Measurements from ENCODE around the gene SLX9. TPM values are rescaled to one million over a fixed set of nuclear protein-coding genes. Genes with fewer than 3 reads are reported as not detected.
"Not testable (repeated sequence)": the region's sequence is repeated elsewhere in the genome, so short reads cannot be mapped to it uniquely, and the experiment has no call there.

Gene SLX9
- total RNA-seq, 1 donor from 2014 or later, result 72.6 TPM

DNA sequence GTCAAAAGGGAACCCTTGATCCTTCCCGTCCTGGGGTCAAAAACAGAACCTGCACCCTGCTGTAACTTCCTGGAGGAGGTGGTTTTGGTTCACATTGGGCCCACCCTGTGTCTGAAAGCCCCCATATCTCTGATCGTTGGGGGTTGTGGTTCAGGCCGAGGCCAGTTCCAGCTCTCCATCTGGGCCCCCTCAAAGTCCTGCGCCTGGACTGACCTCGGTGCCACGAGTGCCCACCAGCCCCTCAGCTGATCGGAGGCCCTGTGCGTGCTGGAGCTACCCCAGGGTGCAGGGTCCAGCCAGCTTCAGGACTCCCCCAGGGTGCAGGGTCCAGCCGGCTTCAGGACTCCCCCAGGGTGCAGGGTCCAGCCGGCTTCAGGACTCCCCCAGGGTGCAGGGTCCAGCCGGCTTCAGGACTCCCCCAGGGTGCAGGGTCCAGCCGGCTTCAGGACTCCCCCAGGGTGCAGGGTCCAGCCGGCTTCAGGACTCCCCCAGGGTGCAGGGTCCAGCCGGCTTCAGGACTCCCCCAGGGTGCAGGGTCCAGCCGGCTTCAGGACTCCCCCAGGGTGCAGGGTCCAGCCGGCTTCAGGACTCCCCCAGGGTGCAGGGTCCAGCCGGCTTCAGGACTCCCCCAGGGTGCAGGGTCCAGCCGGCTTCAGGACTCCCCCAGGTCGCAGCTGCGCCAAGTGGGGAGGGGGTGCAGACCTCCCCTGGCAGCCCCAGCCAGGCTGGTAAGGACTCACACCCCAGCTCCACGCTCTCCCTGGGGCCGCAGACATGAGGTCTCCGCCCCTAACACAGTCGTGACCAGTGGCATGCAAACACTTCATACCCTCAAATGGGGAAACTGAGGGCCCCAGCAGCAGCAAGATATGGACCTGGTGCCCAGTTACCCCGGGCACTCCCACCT lies 27.1 kb upstream of the SLX9 start:
- Mint-ChIP-seq H3K27ac (peak overlapping the region; percentile 85), H3K36me3 (ENCODE audit: low read depth) (peaks cover 34% of the 10 kb centered on the region), H3K4me1 (ENCODE audit: low read depth) (peaks cover 62% of the 10 kb centered on the region), H3K4me3 (ENCODE audit: low read depth) (peak overlapping the region; percentile 70)
- DNase-seq (ENCODE audit: low spot score); H3K27me3 Mint-ChIP-seq (ENCODE audit: low read depth); H3K9me3 Mint-ChIP-seq: not testable (repeated sequence)
- intact Hi-C loops (cut with micrococcal nuclease), result loop anchor here (5.0 kb wide), 1 partner anchor 110 kb away; the partner anchor contains the start of gene UBE2G2

DNA sequence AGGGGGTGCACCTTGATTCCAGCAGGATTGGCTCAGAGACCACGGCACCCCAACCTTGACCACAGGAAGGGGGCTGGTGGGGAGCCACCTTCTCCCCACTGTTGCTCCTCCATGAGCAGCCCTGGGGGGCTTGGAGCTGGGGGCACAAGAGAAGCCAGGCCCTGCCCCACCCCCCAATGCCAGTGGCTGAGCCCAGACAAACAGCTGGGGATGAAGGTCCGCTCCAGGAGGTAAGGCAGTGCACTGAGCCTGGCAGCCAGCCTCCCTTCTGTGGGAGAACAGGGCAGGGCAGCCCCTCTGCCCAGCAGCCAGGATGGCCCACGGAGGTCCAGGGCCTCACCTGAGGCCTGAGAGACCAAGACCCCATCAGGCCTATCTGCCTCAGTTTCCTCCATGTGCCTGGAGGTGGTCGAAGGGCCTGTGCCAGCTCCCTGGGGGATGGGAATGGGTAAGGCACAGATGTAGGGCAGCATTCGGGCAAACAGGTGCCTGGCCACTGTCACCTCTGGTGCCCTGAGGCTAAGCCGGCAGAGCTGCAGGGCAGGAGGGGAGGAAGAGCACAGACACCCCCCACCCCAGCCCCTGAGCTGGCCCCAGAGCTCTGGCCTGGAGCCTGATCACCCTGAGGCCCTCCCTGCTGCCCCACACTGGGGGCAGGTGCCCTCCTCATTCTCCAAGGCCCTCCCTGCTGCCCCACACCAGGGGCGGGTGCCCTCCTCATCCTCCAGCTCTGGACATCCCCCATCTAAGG lies 26.2 kb upstream of the SLX9 start:
- H3K27me3 Mint-ChIP-seq (ENCODE audit: low read depth), result no peaks in the 10 kb centered on the region
- peaks cover 38% of the 10 kb centered on the region for H3K36me3 Mint-ChIP-seq (ENCODE audit: low read depth)
- peaks cover 67% of the 10 kb centered on the region for H3K4me1 Mint-ChIP-seq (ENCODE audit: low read depth)
- H3K27ac Mint-ChIP-seq, result peak overlapping the region; percentile 85
- intact Hi-C loops (cut with micrococcal nuclease), result loop anchor here (1.0 to 5.0 kb wide), 3 partner anchors 14 to 111 kb away; partner anchors contain the start of genes PTTG1IP and UBE2G2
- DNase-seq (ENCODE audit: low spot score), result no peak
- H3K4me3 Mint-ChIP-seq (ENCODE audit: low read depth), result peak overlapping the region; percentile 62
- no peaks in the 10 kb centered on the region for H3K9me3 Mint-ChIP-seq

DNA sequence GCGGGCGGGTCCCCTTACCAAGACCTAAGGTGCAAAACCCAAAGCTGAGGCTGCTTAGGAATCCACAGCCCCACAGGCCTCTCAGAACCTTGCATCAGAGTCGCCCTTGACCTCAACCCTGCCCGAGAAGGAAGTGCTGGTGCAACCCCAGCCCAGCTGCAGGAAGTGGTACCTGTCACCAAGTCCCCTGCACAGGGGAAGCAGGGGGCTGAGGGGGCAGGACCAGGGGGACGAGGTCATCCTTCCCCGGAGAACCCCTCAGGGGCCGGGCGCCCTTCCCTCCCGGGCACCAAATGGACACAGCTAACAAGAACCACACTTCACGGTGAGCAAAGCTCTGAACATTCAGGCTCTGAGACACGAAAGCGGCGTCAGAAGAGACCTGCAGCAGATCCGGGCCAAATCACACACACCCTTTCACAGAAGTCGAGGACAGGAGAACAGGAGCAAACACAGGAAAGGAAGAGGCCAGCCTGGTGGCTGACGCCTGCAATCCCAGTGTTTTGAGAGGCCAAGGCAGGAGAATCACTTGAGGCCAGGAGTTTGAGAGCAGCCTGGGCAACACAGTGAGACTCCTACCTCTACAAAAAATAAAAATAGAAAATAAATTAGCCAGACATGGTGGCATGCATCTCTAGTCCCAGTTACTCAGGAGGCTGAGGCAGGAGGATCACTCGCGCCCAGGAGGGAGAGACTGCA lies 25.5 kb upstream of the SLX9 start:
- Mint-ChIP-seq H3K4me3 (ENCODE audit: low read depth) (peak overlapping the region; percentile 62), H3K27me3 (ENCODE audit: low read depth) (no peaks in the 10 kb centered on the region), H3K4me1 (ENCODE audit: low read depth) (peaks cover 65% of the 10 kb centered on the region), H3K9me3 (no peaks in the 10 kb centered on the region), H3K27ac (peak overlapping the region; percentile 85), H3K36me3 (ENCODE audit: low read depth) (peaks cover 35% of the 10 kb centered on the region)
- DNase-seq (ENCODE audit: low spot score), result peak; percentile 65
- intact Hi-C loops (cut with micrococcal nuclease), result loop anchor here (1.0 to 5.0 kb wide), 3 partner anchors 13 to 112 kb away; partner anchors contain the start of genes PTTG1IP and UBE2G2

DNA sequence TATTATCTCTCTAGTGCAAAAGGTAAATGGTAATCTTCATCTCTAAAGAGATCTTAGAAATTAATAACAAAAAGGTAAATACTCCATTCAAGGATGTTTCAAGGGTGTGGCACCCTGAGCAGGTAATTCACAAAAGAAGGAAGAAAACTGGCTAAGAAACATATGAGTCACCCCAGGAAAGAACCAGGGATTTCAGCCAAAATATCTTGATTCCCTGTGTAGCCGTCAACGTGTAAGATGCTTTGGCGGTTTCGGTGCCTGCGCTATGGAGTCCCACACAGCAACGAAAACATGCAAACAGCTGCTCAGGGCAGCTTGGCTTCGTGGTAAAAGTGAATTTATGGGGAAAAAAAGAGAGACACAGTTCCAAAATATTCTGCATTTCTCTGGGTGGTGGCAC lies 22.9 kb upstream of the SLX9 start:
- intact Hi-C loops (cut with micrococcal nuclease), result no loop called here
- Mint-ChIP-seq H3K4me1 (ENCODE audit: low read depth) (peaks cover 61% of the 10 kb centered on the region), H3K27me3 (ENCODE audit: low read depth) (no peaks in the 10 kb centered on the region), H3K36me3 (ENCODE audit: low read depth) (peaks cover 30% of the 10 kb centered on the region), H3K9me3 (no peaks in the 10 kb centered on the region), H3K4me3 (ENCODE audit: low read depth) (peak overlapping the region; percentile 97), H3K27ac (no peak overlapping the region)
- DNase-seq (ENCODE audit: low spot score), result no peak

DNA sequence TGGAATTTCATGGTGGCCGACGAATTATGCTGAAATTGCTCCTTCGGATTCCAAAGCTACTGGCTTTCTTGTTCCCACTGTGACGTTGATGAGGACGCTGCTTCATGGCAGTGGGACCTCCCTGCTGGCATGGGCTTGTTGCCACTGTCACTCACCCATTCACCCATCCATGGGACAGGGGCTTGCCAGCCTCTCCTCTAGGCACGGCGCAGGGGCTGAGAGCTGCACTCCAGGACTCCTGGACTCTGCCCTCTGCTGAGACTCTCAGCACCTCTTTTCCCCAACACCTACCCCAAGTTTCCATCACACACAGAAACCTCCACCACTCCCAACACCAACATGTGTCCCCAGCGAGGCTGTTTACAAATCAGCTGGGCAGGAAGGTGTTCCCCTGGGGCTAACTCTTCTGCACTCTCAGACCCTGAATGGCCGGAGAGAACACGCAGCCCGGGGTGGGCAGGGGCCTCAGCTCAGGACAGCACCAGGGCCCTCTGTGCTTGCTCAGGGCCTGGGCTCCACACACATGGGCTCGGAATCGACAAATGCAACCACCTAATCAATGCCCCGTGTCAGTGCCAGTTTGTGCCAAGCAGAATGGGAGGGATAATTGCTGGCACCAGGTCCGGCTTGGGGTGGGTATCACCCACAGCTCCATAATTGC lies 22.3 kb upstream of the SLX9 start:
- Mint-ChIP-seq H3K9me3 (no peaks in the 10 kb centered on the region), H3K27ac (peak overlapping the region; percentile 41), H3K4me3 (ENCODE audit: low read depth) (peak overlapping the region; percentile 97), H3K27me3 (ENCODE audit: low read depth) (no peaks in the 10 kb centered on the region), H3K36me3 (ENCODE audit: low read depth) (peaks cover 30% of the 10 kb centered on the region), H3K4me1 (ENCODE audit: low read depth) (peaks cover 57% of the 10 kb centered on the region)
- no peak for DNase-seq (ENCODE audit: low spot score)
- intact Hi-C loops (cut with micrococcal nuclease), result no loop called here

DNA sequence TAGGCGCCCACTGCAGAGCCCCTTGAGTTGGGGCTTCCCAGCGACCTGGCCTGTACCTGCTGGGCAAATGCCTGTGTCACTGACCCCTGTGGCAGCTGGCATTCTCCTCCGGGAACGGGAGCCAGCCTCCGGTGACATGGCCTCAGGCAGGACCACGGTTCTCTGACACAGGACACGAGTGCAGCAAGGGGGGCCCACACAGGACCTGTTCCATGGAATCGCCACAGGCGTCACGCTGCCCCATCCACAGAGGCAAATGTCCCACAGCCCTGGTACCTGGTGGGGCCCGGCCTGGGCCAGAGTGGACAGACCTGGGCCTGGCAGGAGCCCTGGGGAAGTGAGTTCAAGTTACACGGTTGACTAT lies 21.7 kb upstream of the SLX9 start:
- Mint-ChIP-seq H3K36me3 (ENCODE audit: low read depth) (peaks cover 34% of the 10 kb centered on the region), H3K9me3 (no peaks in the 10 kb centered on the region), H3K27ac (no peak overlapping the region), H3K4me3 (ENCODE audit: low read depth) (peak overlapping the region; percentile 97), H3K4me1 (ENCODE audit: low read depth) (peaks cover 60% of the 10 kb centered on the region), H3K27me3 (ENCODE audit: low read depth) (no peaks in the 10 kb centered on the region)
- no peak for DNase-seq (ENCODE audit: low spot score)
- intact Hi-C loops (cut with micrococcal nuclease), result no loop called here

DNA sequence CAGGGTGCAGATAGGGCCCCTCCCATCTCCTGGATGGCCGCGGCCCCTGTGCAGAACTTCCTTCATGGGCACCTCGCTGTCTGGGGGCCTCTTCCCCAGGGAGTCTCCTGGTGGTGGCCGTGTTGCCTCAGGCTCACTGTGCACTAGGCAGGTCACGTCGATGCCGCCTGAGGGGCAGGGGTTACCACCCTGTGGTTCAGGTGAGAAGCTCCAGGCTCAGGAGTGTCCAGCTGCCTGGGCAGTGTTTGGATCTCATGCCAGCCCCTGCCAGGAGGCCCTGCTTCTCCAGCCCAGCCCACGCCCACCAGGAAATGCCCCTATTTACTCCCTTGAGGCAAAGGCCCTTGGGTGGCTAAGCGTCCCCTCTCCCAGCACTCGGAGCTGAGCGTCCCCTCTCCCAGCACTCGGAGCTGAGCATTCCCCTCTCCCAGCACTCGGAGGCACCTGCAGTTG lies 21.2 kb upstream of the SLX9 start:
- peaks cover 60% of the 10 kb centered on the region for H3K4me1 Mint-ChIP-seq (ENCODE audit: low read depth)
- DNase-seq (ENCODE audit: low spot score), result no peak
- H3K27ac Mint-ChIP-seq, result peak overlapping the region; percentile 51
- H3K9me3 Mint-ChIP-seq, result no peaks in the 10 kb centered on the region
- H3K27me3 Mint-ChIP-seq (ENCODE audit: low read depth), result no peaks in the 10 kb centered on the region
- intact Hi-C loops (cut with micrococcal nuclease), result no loop called here
- peaks cover 34% of the 10 kb centered on the region for H3K36me3 Mint-ChIP-seq (ENCODE audit: low read depth)
- H3K4me3 Mint-ChIP-seq (ENCODE audit: low read depth), result peak overlapping the region; percentile 97

DNA sequence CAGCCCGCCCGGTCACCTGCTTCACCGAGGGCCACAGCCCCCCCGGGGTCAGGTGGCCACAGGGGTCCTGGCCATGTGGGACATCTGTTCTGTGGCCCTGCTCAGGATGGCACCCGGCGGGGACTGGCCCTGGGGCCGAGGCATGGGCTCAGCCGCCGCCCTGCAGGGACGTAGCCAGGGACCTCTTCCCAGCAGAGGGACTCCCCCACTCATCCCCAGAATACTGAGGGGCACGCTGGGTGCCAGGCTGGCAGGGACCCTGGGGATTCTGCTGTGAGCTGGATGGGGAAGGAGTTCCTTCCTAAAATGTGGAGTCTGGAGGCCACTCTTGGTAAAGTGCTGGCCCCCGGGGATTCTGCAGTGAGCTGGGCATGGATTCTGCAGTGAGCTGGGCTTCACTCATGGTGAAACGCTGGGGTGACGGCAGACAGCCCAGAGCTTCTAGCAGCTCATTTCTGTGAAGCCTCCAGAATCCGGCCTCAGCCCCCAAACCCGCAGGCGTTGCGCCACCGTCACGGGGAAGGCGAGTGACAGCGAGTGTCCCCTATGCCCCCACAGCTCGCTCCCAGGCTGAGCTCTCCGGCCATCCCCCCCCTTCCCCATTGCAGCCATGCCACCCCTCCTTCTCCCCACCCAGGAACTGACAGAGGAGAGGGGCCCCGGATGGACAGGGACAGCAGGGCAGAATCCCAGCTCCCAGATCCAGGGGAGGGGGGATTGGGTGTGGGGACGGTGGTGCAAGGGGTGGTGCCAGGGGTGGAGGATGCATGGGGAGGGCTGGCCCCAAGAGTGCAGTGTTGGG lies 20.5 kb upstream of the SLX9 start:
- no peaks in the 10 kb centered on the region for H3K9me3 Mint-ChIP-seq
- peaks cover 62% of the 10 kb centered on the region for H3K4me1 Mint-ChIP-seq (ENCODE audit: low read depth)
- peak overlapping the region; percentile 97 for H3K4me3 Mint-ChIP-seq (ENCODE audit: low read depth)
- H3K27me3 Mint-ChIP-seq (ENCODE audit: low read depth), result no peaks in the 10 kb centered on the region
- no peak for DNase-seq (ENCODE audit: low spot score)
- peak overlapping the region; percentile 61 for H3K27ac Mint-ChIP-seq
- intact Hi-C loops (cut with micrococcal nuclease), result no loop called here
- H3K36me3 Mint-ChIP-seq (ENCODE audit: low read depth), result peaks cover 34% of the 10 kb centered on the region

DNA sequence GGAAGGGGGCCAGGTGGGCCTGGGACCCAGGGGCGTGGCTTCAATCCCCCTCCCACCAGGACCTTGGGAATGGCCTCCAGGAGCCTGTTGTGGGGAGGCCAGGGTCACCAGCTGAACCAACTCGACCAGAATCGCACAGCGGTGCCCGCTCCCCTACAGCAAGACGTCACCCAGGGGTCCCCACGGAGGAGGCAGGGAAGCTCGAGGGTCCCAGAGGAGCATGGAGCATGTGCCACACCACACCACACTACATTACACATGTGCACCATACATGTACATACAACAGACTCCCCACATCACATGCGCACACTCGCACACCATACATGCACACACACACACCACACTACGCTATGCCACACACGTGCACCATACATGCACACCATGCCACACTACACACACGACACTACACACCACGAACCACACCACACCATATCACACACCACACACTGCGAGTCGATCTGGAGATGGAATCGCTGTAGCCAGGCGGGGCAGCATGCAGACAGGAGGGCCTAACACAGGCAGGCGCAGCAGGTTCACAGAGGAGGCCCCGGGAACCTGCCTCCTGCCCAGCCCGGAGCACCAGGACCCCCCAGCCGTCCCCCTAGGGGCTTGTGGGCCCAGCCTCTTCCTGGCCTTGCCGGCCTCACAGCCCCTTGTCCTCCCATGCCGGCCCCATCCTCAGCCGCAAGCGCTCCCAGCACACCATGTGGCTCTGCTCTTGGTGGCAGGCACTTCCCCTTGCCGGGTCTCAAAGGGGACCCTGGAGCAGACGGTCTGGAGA lies 19.7 kb upstream of the SLX9 start:
- no peaks in the 10 kb centered on the region for H3K9me3 Mint-ChIP-seq
- peak overlapping the region; percentile 82 for H3K27ac Mint-ChIP-seq
- intact Hi-C loops (cut with micrococcal nuclease), result loop anchor here (2.0 to 5.0 kb wide), 2 partner anchors 27 to 157 kb away; no protein-coding TSS in a partner anchor
- no peaks in the 10 kb centered on the region for H3K27me3 Mint-ChIP-seq (ENCODE audit: low read depth)
- peaks cover 34% of the 10 kb centered on the region for H3K36me3 Mint-ChIP-seq (ENCODE audit: low read depth)
- peaks cover 62% of the 10 kb centered on the region for H3K4me1 Mint-ChIP-seq (ENCODE audit: low read depth)
- no peak for DNase-seq (ENCODE audit: low spot score)
- H3K4me3 Mint-ChIP-seq (ENCODE audit: low read depth), result peak overlapping the region; percentile 97

DNA sequence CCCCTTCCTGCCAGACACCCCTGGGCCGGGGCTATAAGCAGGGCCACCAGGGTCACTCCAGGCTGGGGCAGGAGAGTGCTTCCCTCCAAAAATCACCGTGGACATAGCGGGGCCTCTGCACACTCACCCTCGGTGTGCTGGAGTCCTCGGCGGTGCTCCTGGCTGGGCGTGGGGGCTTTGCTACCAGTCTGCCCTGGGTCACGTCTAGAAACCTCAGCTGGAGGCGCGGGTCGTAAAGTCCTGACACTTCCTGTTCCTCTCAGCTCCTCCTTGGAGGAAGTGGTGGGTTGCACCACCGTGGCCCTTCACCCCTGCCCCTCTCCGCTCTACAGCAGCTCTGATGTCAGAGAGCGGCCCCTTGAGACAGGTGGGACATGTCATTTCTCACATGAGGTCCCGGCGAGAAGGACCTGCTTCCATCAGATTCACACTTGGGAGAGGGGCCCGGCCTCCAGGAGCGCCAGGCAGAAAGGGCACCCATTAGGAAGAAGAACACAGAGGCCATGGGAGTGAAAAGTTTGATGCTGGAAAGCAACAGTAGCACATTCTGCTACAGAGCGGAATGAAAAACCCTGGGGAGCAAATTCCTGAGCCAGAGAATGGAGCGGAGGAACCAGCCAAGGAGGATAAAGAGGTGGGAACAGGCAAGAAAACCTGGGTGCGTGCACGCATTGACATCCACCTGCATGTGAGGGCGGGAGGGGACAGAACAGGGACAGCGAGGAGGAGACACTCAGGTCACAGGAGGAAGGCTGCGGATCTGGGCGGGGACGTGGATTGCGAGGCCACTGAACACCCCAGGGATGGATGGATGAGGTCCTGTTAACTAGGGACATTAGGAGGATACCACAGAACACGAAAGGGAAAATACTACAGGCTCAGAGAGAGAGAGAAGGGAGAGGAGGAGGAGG lies 18.9 kb upstream of the SLX9 start, which contains the start of gene ITGB2:
TSS of gene ITGB2 (minus strand) at position 206 of the 911 bp plus-strand sequence. CDS start 10,117 bp downstream, outside the sequence.
- H3K4me3 Mint-ChIP-seq (ENCODE audit: low read depth), result peak within 1 kb of the TSS; percentile 97
- peaks cover 31% of the 10 kb centered on the region for H3K36me3 Mint-ChIP-seq (ENCODE audit: low read depth)
- intact Hi-C loops (cut with micrococcal nuclease), result loop anchor here (2.0 to 5.0 kb wide), 2 partner anchors 28 to 156 kb away; no protein-coding TSS in a partner anchor
- peak within 1 kb of the TSS; percentile 90 for H3K27ac Mint-ChIP-seq
- DNase-seq (ENCODE audit: low spot score), result peak; percentile 50
- H3K4me1 Mint-ChIP-seq (ENCODE audit: low read depth), result peaks cover 59% of the 10 kb centered on the region
- H3K9me3 Mint-ChIP-seq, result no peaks in the 10 kb centered on the region
- H3K27me3 Mint-ChIP-seq (ENCODE audit: low read depth), result no peaks in the 10 kb centered on the region
